ENCODE data around the gene POLR2J3. TPM values are rescaled to one million over a fixed set of nuclear protein-coding genes. Genes with fewer than 3 reads are reported as not detected.
"Not testable (repeated sequence)": the region's sequence is repeated elsewhere in the genome, so short reads cannot be mapped to it uniquely, and the experiment has no call there.

POLR2J3 gene
- polyA plus RNA-seq, 1 of the 3 experiments (the other 2 are of a cell fraction) = 47.8 TPM

GRCh38 chr7:102546353-102546752 lies 26.0 kb downstream of the POLR2J3 start:
- H3K4me2 ChIP-seq; H3K36me3 ChIP-seq (replicated peaks in 1 of 2; ENCODE audit: control insufficient read depth in 1 of 2, insufficient read depth in 2 of 2, low read length in 1 of 2); H3K9me2 ChIP-seq; POLR2A ChIA-PET; H3F3A ChIP-seq (replicated peaks; ENCODE audit: insufficient read depth); H3K27ac ChIP-seq (ENCODE audit: low read depth in 2 of 2, low read length in 1 of 2); H4K20me1 ChIP-seq (ENCODE audit: insufficient read depth); H3K27me3 ChIP-seq (ENCODE audit: insufficient read depth); CTCF ChIA-PET; H3K4me1 ChIP-seq (ENCODE audit: control insufficient read depth in 1 of 2, insufficient read depth in 2 of 2, low read depth in 1 of 2, low read length in 1 of 2); H2AFZ ChIP-seq (ENCODE audit: low read depth); H3K79me2 ChIP-seq (ENCODE audit: insufficient read depth); DNase-seq; H3K9me3 ChIP-seq; H3K9ac ChIP-seq; H3K4me3 ChIP-seq (ENCODE audit: low read depth in 2 of 2, low read length in 1 of 2): not testable (repeated sequence)
- 40% methylated on average over 3 of the region's 6 CpGs for WGBS (ENCODE audit: low lambda C conversion rate)
- peak; percentile 22; the same call in 1 of the 2 replicates for TF ChIP-seq FOSL2 (IDR thresholded peaks at IDR 0.05; ENCODE audit: borderline replicate concordance, low read depth)

DNA sequence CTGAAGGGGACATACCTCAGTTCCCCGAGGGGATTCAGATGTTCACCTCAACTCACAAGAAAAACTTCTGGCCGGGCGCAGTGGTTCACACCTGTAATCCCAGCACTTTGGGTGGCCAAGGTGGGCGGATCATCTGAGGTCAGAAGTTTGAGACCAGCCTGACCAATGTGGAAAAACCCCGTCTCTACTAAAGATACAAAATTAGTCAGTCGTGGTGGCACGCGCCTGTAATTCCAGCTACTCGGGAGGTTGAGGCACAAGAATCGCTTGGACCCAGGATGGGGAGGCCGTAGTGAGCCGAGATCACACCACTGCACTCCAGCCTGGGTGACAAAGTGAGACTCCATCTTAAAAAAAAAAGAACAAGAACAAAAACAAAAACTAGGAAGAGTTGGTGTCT lies 27.1 kb downstream of the POLR2J3 start:
- H3K4me1 ChIP-seq (ENCODE audit: control insufficient read depth in 1 of 2, insufficient read depth in 2 of 2, low read depth in 1 of 2, low read length in 1 of 2); POLR2A ChIA-PET; H3K36me3 ChIP-seq (replicated peaks in 1 of 2; ENCODE audit: control insufficient read depth in 1 of 2, insufficient read depth in 2 of 2, low read length in 1 of 2); H3K27me3 ChIP-seq (ENCODE audit: insufficient read depth); H4K20me1 ChIP-seq (ENCODE audit: insufficient read depth); H2AFZ ChIP-seq (ENCODE audit: low read depth); H3K79me2 ChIP-seq (ENCODE audit: insufficient read depth); H3K27ac ChIP-seq (ENCODE audit: low read depth in 2 of 2, low read length in 1 of 2); H3K9me3 ChIP-seq; DNase-seq; H3F3A ChIP-seq (replicated peaks; ENCODE audit: insufficient read depth); H3K9me2 ChIP-seq; H3K4me3 ChIP-seq (ENCODE audit: low read depth in 2 of 2, low read length in 1 of 2); CTCF ChIA-PET; H3K4me2 ChIP-seq; H3K9ac ChIP-seq: not testable (repeated sequence)
- WGBS (ENCODE audit: low lambda C conversion rate) = 98% methylated on average over 8 of the region's 12 CpGs

GRCh38 chr7:102544372-102544771 lies 28.0 kb downstream of the POLR2J3 start:
- H3K4me2 ChIP-seq; DNase-seq; H3K79me2 ChIP-seq (ENCODE audit: insufficient read depth); H3K36me3 ChIP-seq (replicated peaks in 1 of 2; ENCODE audit: control insufficient read depth in 1 of 2, insufficient read depth in 2 of 2, low read length in 1 of 2); H2AFZ ChIP-seq (ENCODE audit: low read depth); H3K4me1 ChIP-seq (ENCODE audit: control insufficient read depth in 1 of 2, insufficient read depth in 2 of 2, low read depth in 1 of 2, low read length in 1 of 2); H3K27me3 ChIP-seq (ENCODE audit: insufficient read depth); CTCF ChIA-PET; H3K4me3 ChIP-seq (ENCODE audit: low read depth in 2 of 2, low read length in 1 of 2); H3K9ac ChIP-seq; H3K27ac ChIP-seq (ENCODE audit: low read depth in 2 of 2, low read length in 1 of 2); H3F3A ChIP-seq (replicated peaks; ENCODE audit: insufficient read depth); POLR2A ChIA-PET; H3K9me3 ChIP-seq; H3K9me2 ChIP-seq; H4K20me1 ChIP-seq (ENCODE audit: insufficient read depth): not testable (repeated sequence)
- 100% methylated on average over 1 of the region's 1 CpG for WGBS (ENCODE audit: low lambda C conversion rate)

DNA sequence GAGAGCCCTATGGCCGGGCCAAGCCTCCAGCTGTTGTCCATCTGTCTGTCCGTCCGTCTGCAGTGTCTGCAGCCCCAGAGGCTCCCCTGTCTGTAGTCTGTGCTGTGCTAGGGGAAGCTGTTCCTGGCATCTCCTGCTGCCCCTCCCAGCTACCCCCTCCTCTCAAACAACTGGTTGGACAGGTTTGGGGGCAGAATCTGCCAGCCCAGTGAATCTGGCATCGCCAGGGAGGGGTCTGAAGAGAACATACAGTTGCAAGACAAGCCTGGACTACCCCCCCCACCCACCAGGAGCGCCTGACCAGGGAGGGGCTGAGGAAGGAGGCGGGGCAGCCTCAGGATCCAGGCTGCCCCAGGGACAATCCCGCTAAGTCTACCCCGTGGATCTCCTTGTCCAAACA lies 28.8 kb downstream of the POLR2J3 start, which contains the start of gene UPK3BL2:
Gene UPK3BL2 (minus strand): TSS at position 101 of the 400 bp plus-strand sequence. CDS start 60 bp downstream, at position 41.
- H3K27me3 ChIP-seq (ENCODE audit: insufficient read depth); H3K27ac ChIP-seq (ENCODE audit: low read depth in 2 of 2, low read length in 1 of 2); H3K4me1 ChIP-seq (ENCODE audit: control insufficient read depth in 1 of 2, insufficient read depth in 2 of 2, low read depth in 1 of 2, low read length in 1 of 2); H4K20me1 ChIP-seq (ENCODE audit: insufficient read depth); H3K4me3 ChIP-seq (ENCODE audit: low read depth in 2 of 2, low read length in 1 of 2); H3K4me2 ChIP-seq; H3K36me3 ChIP-seq (replicated peaks in 1 of 2; ENCODE audit: control insufficient read depth in 1 of 2, insufficient read depth in 2 of 2, low read length in 1 of 2); CTCF ChIA-PET; H2AFZ ChIP-seq (ENCODE audit: low read depth); POLR2A ChIA-PET; DNase-seq; H3K79me2 ChIP-seq (ENCODE audit: insufficient read depth); H3K9me2 ChIP-seq; H3K9me3 ChIP-seq; H3K9ac ChIP-seq; H3F3A ChIP-seq (replicated peaks; ENCODE audit: insufficient read depth): not testable (repeated sequence)
- no CpG with 5 or more reads among the region's 8 CpGs for WGBS (ENCODE audit: low lambda C conversion rate)

GRCh38 chr7:102542771-102543170 lies 29.6 kb downstream of the POLR2J3 start:
- CTCF ChIA-PET; DNase-seq; H4K20me1 ChIP-seq (ENCODE audit: insufficient read depth); H3K79me2 ChIP-seq (ENCODE audit: insufficient read depth); H3K9me2 ChIP-seq; POLR2A ChIA-PET; H3K4me2 ChIP-seq; H3K36me3 ChIP-seq (replicated peaks in 1 of 2; ENCODE audit: control insufficient read depth in 1 of 2, insufficient read depth in 2 of 2, low read length in 1 of 2); H3K27me3 ChIP-seq (ENCODE audit: insufficient read depth); H2AFZ ChIP-seq (ENCODE audit: low read depth); H3F3A ChIP-seq (replicated peaks; ENCODE audit: insufficient read depth); H3K4me3 ChIP-seq (ENCODE audit: low read depth in 2 of 2, low read length in 1 of 2); H3K4me1 ChIP-seq (ENCODE audit: control insufficient read depth in 1 of 2, insufficient read depth in 2 of 2, low read depth in 1 of 2, low read length in 1 of 2); H3K9ac ChIP-seq; H3K27ac ChIP-seq (ENCODE audit: low read depth in 2 of 2, low read length in 1 of 2); H3K9me3 ChIP-seq: not testable (repeated sequence)
- 88% methylated on average over 7 of the region's 11 CpGs for WGBS (ENCODE audit: low lambda C conversion rate)

GRCh38 chr7:102542083-102542482 lies 30.3 kb downstream of the POLR2J3 start:
- CTCF ChIA-PET; H3K27ac ChIP-seq (ENCODE audit: low read depth in 2 of 2, low read length in 1 of 2); H3K79me2 ChIP-seq (ENCODE audit: insufficient read depth); H3K9me3 ChIP-seq; DNase-seq; H3K9me2 ChIP-seq; H3F3A ChIP-seq (replicated peaks; ENCODE audit: insufficient read depth); H3K27me3 ChIP-seq (ENCODE audit: insufficient read depth); H2AFZ ChIP-seq (ENCODE audit: low read depth); H3K4me2 ChIP-seq; H3K9ac ChIP-seq; POLR2A ChIA-PET; H4K20me1 ChIP-seq (ENCODE audit: insufficient read depth); H3K4me1 ChIP-seq (ENCODE audit: control insufficient read depth in 1 of 2, insufficient read depth in 2 of 2, low read depth in 1 of 2, low read length in 1 of 2); H3K4me3 ChIP-seq (ENCODE audit: low read depth in 2 of 2, low read length in 1 of 2); H3K36me3 ChIP-seq (replicated peaks in 1 of 2; ENCODE audit: control insufficient read depth in 1 of 2, insufficient read depth in 2 of 2, low read length in 1 of 2): not testable (repeated sequence)
- 100% methylated on average over 4 of the region's 8 CpGs for WGBS (ENCODE audit: low lambda C conversion rate)

DNA sequence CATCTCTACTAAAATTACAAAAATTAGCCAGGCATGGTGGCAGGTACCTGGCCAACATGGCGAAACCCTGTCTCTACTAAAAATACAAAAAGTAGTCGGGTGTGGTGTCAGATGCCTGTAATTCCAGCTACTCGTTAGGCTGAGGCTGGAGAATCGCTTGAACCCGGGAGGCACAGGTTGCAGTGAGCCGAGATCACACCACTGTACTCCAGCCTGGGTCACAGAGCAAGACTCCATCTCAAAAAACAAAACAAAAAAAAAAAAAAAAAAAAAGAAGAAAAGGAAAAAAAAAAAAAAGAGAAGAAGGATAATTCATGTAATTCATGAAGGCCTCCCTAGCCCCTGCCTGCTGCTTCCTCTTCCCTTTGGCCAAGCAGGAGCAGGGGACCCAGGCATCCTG lies 31.8 kb downstream of the POLR2J3 start:
- 96% methylated on average over 5 of the region's 6 CpGs for WGBS (ENCODE audit: low lambda C conversion rate)
- not testable (repeated sequence) for H3K4me1 ChIP-seq (ENCODE audit: control insufficient read depth in 1 of 2, insufficient read depth in 2 of 2, low read depth in 1 of 2, low read length in 1 of 2)

More for the DNA sequence above, 31.8 kb downstream of the POLR2J3 start:
- H2AFZ ChIP-seq (ENCODE audit: low read depth); H3K9ac ChIP-seq; POLR2A ChIA-PET; H3K9me2 ChIP-seq; H3K4me2 ChIP-seq; H3K36me3 ChIP-seq (replicated peaks in 1 of 2; ENCODE audit: control insufficient read depth in 1 of 2, insufficient read depth in 2 of 2, low read length in 1 of 2); H3K79me2 ChIP-seq (ENCODE audit: insufficient read depth); H3K9me3 ChIP-seq; H4K20me1 ChIP-seq (ENCODE audit: insufficient read depth); H3F3A ChIP-seq (replicated peaks; ENCODE audit: insufficient read depth); H3K27me3 ChIP-seq (ENCODE audit: insufficient read depth); CTCF ChIA-PET; DNase-seq; H3K4me3 ChIP-seq (ENCODE audit: low read depth in 2 of 2, low read length in 1 of 2); H3K27ac ChIP-seq (ENCODE audit: low read depth in 2 of 2, low read length in 1 of 2): not testable (repeated sequence)

All from SK-N-SH (cell line).